NCI-H1105 (cell line): ENCODE measurements around the gene NCCRP1.

Source experiments
- DNase-seq: peaks from one replicate; lab custom pipeline; 2025; lab: John Stamatoyannopoulos, UW

NCCRP1 gene

DNA sequence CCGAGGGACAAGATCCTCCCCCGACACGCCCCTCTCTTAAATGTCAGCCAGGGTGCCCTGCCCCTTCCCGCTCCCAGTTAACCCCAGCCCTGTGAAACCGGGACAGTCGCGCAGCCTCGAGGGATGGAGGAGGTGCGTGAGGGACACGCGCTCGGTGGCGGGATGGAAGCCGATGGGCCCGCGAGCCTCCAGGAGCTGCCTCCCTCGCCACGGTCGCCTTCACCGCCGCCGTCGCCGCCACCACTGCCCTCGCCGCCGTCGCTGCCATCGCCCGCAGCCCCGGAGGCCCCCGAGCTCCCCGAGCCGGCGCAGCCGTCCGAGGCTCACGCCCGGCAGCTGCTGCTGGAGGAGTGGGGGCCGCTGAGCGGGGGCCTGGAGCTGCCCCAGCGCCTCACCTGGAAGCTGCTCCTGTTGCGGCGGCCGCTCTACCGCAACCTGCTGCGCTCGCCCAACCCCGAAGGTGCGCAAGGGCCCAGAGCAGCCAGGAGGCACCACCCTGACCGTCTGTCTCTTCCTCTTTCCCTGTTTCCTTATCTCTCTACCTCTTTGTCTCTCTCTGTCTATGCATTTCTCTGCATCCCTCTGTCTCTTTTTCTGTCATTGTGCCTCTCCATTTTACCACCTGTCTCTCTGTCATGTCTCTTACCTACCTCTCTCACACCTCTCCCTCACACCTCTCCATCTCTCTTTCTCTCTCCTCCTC is at the start of gene NCCRP1:
Gene NCCRP1, plus strand, starts transcription at position 105 of the 703 bp plus-strand sequence. Its CDS starts 19 bp downstream, at position 124.
- DNase-seq: no peak

- no peak for DNase-seq
Observed at GRCh38 chr19:39147480-39147879, 49.3 kb upstream of the NCCRP1 start.

DNA sequence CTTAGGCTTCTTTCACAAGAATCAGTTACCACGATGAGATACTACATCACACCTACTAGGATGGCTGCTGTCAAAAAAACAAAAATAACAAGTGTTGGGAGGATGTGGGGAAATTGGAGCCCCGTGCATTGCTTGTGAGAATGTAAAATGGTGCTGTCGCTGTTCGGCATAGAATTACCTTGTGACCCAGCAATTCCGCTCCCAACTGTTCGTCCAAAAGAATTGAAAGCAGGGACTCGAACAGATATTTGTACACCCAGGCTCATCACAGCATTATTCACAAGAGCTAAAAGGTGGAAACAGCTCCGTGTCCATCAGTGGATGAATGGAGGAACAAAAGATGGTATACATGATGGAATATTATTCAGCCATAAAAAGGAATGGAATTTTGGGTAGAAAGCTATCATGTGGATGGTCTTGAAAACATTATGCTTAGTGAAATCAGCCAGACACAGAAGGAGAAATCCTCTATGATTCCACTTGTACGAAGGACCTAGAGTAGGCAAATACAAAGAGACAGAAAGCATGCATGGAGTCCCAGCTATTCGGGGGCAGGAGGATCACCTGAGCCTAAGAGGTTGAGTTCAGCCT is 47.7 kb upstream of the NCCRP1 start:
- no peak for DNase-seq

DNA sequence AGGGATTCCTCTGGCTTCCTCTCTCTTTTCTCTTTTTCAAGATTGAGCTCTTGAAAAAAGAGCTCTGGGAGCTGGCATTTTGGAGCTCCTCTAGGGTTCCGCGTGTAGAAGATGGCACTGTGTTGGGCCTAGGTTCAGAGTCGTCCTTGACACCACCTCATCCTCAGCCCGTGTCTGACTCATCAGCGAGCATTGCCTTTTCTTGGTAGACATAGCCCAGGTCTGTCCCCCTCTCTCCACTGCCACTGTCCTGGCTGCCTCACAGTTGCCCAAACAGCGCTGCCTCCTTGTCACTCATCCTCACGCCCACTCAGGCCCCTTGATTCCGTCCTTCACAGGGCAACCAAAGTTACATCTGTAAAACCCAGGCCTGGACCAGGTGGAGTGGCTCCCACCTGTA is 46.5 kb upstream of the NCCRP1 start:
- DNase-seq: no peak

DNA sequence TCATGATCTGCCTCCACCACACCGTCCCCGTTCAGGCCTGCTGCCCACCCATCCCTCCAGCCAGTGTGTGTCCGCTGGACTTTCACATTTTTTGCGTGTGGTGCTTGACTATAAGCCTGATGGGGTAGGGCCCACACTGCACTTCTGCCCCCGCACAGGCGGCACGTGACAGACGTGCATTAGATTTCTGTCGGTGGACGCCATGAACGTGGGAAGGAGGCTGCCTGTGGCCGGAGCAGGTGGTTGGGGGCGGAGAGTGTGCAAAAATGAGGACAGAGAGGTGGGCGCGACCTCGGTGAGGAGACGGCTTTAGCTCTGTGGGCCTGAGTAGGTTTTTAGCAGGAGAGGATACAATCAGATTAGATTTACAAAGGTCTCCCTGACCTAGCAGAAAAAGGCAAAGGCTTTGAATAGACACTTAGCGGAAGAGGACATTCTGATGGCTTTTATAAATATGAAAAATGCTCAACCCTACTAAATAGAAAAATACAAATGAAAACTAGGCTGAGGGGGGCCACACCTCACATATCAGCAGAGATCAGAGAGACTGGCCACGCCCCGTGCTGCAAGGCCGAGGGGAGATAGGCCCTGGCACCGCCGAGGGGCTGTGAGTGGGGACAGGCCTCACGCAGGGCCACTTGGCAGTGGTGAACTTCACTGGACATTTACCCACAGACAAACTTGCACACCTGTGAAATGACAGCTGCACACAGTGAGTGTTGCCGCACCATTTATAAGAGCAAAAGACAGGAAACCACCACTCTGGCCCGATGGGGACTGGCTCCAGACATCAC is 45.8 kb upstream of the NCCRP1 start:
- no peak for DNase-seq

- DNase-seq: no peak
Observed at GRCh38 chr19:39152066-39152465, 44.7 kb upstream of the NCCRP1 start.

DNA sequence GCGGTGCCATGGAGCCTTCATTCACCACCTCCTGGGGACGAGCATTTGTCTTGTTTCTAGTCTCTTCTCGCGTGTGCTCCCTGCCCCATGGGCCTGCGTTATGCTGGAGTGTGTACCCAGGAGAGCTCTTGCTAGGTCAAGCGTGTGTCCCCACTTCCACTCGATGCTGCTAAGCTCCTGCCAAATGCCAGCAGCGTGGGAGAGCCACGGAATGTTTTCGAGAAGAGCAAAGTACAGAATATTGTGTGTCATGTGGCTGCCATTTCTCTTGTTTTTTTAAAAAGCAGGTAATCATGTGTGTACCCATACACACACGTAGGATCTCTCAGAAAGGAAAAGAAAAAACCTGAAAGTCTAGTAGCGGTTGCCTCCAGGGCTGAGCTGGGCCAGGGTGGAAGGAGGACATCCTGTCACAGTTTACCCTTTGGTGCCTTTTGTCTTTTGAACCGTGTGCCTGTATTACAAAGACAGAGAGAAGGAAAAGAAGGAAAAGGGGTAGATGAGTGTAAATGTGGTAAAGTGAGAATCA is 42.6 kb upstream of the NCCRP1 start:
- no peak for DNase-seq

- DNase-seq: no peak
Observed at GRCh38 chr19:39154629-39155100, 42.1 kb upstream of the NCCRP1 start.

- no peak for DNase-seq
Observed at GRCh38 chr19:39155114-39155700, 41.6 kb upstream of the NCCRP1 start.

DNA sequence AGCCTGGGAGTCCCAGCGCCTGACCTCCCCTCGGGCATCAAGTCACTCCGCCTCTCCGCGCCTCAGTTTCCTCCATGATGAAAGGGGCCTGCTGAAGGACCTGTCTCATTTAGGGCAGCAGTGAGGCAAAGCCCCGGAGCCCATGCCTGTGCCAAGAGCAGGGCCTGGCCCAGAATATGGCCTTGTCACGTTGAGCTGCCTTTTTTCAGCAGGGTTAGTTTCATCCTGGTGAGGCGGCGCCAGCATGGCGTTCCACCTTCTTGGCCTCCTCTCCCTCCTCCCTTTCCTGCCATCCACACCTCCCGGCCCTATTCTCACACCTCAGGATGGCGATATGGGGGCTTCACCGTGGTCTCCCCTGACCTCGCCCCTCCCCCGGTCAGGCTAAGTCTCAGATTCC is 41.0 kb upstream of the NCCRP1 start:
- DNase-seq: no peak

GRCh38 chr19:39156326-39157230 is 40.2 kb upstream of the NCCRP1 start:
- DNase-seq: no peak

GRCh38 chr19:39157275-39157996 is 39.3 kb upstream of the NCCRP1 start:
- DNase-seq: no peak

DNA sequence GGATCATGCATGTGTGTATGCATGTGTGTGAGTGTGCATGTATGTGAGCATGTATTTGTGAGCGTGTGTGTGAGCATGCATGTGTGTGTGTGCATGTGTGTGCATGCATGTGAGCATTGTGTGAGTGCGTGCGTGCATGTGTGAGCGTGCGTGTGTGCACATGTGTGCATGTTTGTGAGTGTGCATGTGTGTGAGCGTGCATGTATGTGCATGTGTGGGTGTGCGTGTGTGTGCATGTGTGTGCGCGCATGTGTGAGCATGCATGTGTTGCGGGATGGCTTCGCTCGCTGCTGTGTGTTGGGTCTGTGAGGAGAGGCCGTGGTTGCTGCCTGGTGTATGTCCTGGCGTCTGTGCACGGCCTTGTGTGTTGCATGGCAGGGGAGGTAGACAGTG is 38.8 kb upstream of the NCCRP1 start:
- no peak for DNase-seq

- DNase-seq: no peak
Observed at GRCh38 chr19:39158646-39159260, 38.0 kb upstream of the NCCRP1 start.

GRCh38 chr19:39160523-39160861 is 36.3 kb upstream of the NCCRP1 start:
- DNase-seq: no peak

DNA sequence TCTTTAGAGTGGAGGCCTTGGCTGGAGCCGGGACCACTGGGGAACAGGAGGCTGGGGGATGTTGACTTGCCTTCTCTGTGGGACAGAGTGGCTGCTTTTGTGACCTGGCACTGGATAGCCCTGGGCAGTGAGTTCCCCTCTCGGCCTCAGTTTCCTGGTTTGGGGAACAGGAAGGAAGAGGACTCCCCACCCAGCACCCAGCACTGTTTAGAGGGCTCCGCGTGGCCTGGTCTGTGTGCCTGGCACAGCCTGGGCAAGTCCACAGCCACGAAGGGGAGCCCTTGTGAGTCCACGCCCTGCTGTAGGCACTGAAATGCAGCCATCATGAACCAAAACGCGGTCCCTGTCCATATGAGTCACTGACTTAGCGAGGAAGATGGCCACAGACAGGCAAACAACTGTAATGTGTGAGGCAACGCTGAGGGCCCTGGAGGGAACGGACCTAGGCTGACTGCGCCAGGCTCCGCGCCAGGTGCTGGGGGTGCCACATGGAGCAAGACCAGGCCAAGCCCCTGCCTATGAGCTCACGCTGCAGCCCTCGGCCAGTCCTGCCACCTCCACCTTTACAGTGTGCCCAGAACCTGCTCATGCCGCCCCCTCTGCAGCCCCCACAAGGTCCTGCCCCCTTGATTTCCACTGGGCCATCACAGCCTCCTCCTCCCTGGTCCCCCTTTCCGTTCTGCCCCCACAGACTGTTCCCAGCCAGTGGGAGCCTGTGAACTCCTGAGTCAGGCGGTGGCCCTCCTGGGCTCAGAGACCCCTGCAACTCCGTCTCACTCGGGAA is 35.7 kb upstream of the NCCRP1 start:
- no peak for DNase-seq

- DNase-seq: no peak
Observed at GRCh38 chr19:39162441-39163043, 34.2 kb upstream of the NCCRP1 start.

- DNase-seq: no peak
Observed at GRCh38 chr19:39163621-39164020, 33.1 kb upstream of the NCCRP1 start.

GRCh38 chr19:39164289-39164688 is 32.5 kb upstream of the NCCRP1 start:
- no peak for DNase-seq
